Upper lobe of left lung (tissue), 6 donors: ENCODE measurements around the gene PPP3R1. TPM values are rescaled to one million over a fixed set of nuclear protein-coding genes. Genes with fewer than 3 reads are reported as not detected.
A peak's percentile ranks its signal among the peaks of the same experiment; 100 is the strongest.

Experiments used
- ATAC-seq, 2 donors: fragments of 200-7000 bp; cut with Tn5 transposase; one replicate each; pipeline ENCODE4 v1.9.1; 2022; ENCODE audit warnings: mild to moderate bottlenecking in 2 of 2, moderate library complexity in 2 of 2; ENCODE audit not compliant: low FRiP score in 2 of 2
- DNase-seq, 2 donors: peaks; one replicate each; pipeline ENCODE4 v3.0.0-alpha.2; 2019 to 2020
- H3K27ac ChIP-seq, 4 donors: fragments of 200-600 bp; sonication (generic); one replicate each; pipeline ENCODE4 v1.5.1; 2016 to 2019
- H3K27me3 ChIP-seq, 4 donors: fragments of 200-600 bp; sonication (generic); one replicate each; pipeline ENCODE4 v1.5.1; 2017 to 2019
- H3K36me3 ChIP-seq, 4 donors: fragments of 200-600 bp; sonication (generic); one replicate each; pipeline ENCODE4 v1.5.1; 2016 to 2019
- H3K4me1 ChIP-seq, 4 donors: fragments of 200-600 bp; sonication (generic); one replicate each; pipeline ENCODE4 v1.5.1; 2018 to 2019
- H3K4me3 ChIP-seq, 4 donors: fragments of 200-600 bp; sonication (generic); one replicate each; pipeline ENCODE4 v1.5.1; 2017 to 2019; ENCODE audit warnings: mild to moderate bottlenecking in 2 of 4, moderate library complexity in 1 of 4
- H3K9me3 ChIP-seq, 4 donors: fragments of 200-600 bp; sonication (generic); one replicate each; pipeline ENCODE4 v1.5.1; 2018 to 2019
- EP300 ChIP-seq, 4 donors: sonication (generic); formaldehyde crosslinking; IDR thresholded peaks; one replicate each; pipeline ENCODE4 v1.5.1; 2017; ENCODE audit warnings: antibody characterized with exemption in 4 of 4, control low read depth in 2 of 4
- POLR2A ChIP-seq, 4 donors: fragments of 450-650 bp; IDR thresholded peaks; one replicate each; pipeline ENCODE4 v1.5.1; 2016 to 2017; ENCODE audit warnings: antibody characterized with exemption in 4 of 4, mild to moderate bottlenecking in 2 of 4
- POLR2AphosphoS5 ChIP-seq, 2 donors: sonication (generic); formaldehyde crosslinking; IDR thresholded peaks; one replicate each; pipeline ENCODE4 v1.5.1; 2017; ENCODE audit warnings: antibody characterized with exemption in 2 of 2
- WGBS, 2 donors: methylation state at CpG; one replicate each; pipeline ENCODE4 v1.1.5; 2017 to 2018; 5-methylcytosine and 5-hydroxymethylcytosine counted together
- total RNA-seq, 6 donors: library from RNA; depleted of rRNA in 4 of 6; stranded (reverse); fragments of >200 nt in 4 of 6; gene quantifications; one replicate each; pipeline versions ENCODE4 v1.1.0 to v1.2.1, GENCODE V29; 2016 to 2021
- TF ChIP-seq, protein P1 (sequence below), 6 experiments: fragments of 450-650 bp in 4 of 6; fragments of 200-600 bp in 2 of 6; sonication (generic) in 2 of 6; IDR thresholded peaks; one replicate each; pipeline ENCODE4 v1.5.1; 2016 to 2019; ENCODE audit warnings: antibody characterized with exemption in 6 of 6
- donor health status: DM: no; HTN: no; CAD: no; lungs with moderate emphysema.
- donor health status: DM: no; HTN: yes; CAD: no; lungs with severe emphysema.

Gene PPP3R1
- 10 to 100 TPM; 14.7 to 56.6 (median 45.4) TPM for total RNA-seq

GRCh38 chr2:68252400-68253218 is at the start of gene PPP3R1:
Gene PPP3R1, minus strand, starts transcription at chr2:68252532. Its CDS starts 405 bp downstream, at chr2:68252127.
- Histone ChIP-seq H3K4me3 (peak within 1 kb of the TSS; percentile 59 to 91 (median 78)), H3K36me3 (no peaks in the 10 kb centered on the region), H3K9me3 (no peaks in the 10 kb centered on the region), H3K27me3 (no peaks in the 10 kb centered on the region), H3K27ac (peak within 1 kb of the TSS; percentile 95 to 99 (median 97)), H3K4me1 (peaks cover 35 to 55% (median 41%) of the 10 kb centered on the region in 4 donors)
- DNase-seq: peak; percentile 95 to 99
- 0 to 1% methylated on average over 51 to 53 of the region's 79 CpGs for WGBS, 2 donors
- peak in 2 of 4 donors; percentile 56 to 76 for TF ChIP-seq EP300 (IDR thresholded peaks at IDR 0.05)
- TF ChIP-seq POLR2AphosphoS5 (IDR thresholded peaks at IDR 0.05): peak; percentile 91 to 94
- peak in 3 of 4 donors; percentile 74 to 96 (median 86) for TF ChIP-seq POLR2A (IDR thresholded peaks at IDR 0.05)
- TF ChIP-seq, protein P1, sequence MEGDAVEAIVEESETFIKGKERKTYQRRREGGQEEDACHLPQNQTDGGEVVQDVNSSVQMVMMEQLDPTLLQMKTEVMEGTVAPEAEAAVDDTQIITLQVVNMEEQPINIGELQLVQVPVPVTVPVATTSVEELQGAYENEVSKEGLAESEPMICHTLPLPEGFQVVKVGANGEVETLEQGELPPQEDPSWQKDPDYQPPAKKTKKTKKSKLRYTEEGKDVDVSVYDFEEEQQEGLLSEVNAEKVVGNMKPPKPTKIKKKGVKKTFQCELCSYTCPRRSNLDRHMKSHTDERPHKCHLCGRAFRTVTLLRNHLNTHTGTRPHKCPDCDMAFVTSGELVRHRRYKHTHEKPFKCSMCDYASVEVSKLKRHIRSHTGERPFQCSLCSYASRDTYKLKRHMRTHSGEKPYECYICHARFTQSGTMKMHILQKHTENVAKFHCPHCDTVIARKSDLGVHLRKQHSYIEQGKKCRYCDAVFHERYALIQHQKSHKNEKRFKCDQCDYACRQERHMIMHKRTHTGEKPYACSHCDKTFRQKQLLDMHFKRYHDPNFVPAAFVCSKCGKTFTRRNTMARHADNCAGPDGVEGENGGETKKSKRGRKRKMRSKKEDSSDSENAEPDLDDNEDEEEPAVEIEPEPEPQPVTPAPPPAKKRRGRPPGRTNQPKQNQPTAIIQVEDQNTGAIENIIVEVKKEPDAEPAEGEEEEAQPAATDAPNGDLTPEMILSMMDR (IDR thresholded peaks at IDR 0.05): peak in 1 of 6 experiments; percentile 11
- ATAC-seq: peak; percentile 98

- Histone ChIP-seq H3K36me3 (no peaks in the 10 kb centered on the region), H3K4me3 (no peak overlapping the region), H3K27me3 (no peaks in the 10 kb centered on the region), H3K4me1 (peaks cover 0 to 17% (median 5%) of the 10 kb centered on the region in 4 donors), H3K9me3 (no peaks in the 10 kb centered on the region), H3K27ac (no peak overlapping the region)
- no peak for ATAC-seq
- no peak for TF ChIP-seq EP300 (IDR thresholded peaks at IDR 0.05)
- TF ChIP-seq, protein P1 (IDR thresholded peaks at IDR 0.05): no peak
- no peak for TF ChIP-seq POLR2A (IDR thresholded peaks at IDR 0.05)
- TF ChIP-seq POLR2AphosphoS5 (IDR thresholded peaks at IDR 0.05): no peak
- DNase-seq: no peak
Measured at GRCh38 chr2:68295516-68295915, 43.2 kb upstream of the PPP3R1 start.

GRCh38 chr2:68294913-68295312 is 42.6 kb upstream of the PPP3R1 start:
- H3K9me3 ChIP-seq: no peaks in the 10 kb centered on the region
- H3K36me3 ChIP-seq: no peaks in the 10 kb centered on the region
- H3K4me1 ChIP-seq: peaks cover 0 to 17% (median 5%) of the 10 kb centered on the region in 4 donors
- TF ChIP-seq, protein P1 (IDR thresholded peaks at IDR 0.05): no peak
- TF ChIP-seq POLR2AphosphoS5 (IDR thresholded peaks at IDR 0.05): no peak
- no peak for TF ChIP-seq EP300 (IDR thresholded peaks at IDR 0.05)
- no peak for TF ChIP-seq POLR2A (IDR thresholded peaks at IDR 0.05)
- WGBS, 2 donors: 35 to 45% methylated on average over 2 of the region's 2 CpGs
- H3K4me3 ChIP-seq: no peak overlapping the region
- H3K27ac ChIP-seq: no peak overlapping the region
- H3K27me3 ChIP-seq: no peaks in the 10 kb centered on the region
- ATAC-seq (no peak), DNase-seq (no peak)

- peaks cover 0 to 17% (median 5%) of the 10 kb centered on the region in 4 donors for H3K4me1 ChIP-seq
- no peak overlapping the region for H3K27ac ChIP-seq
- TF ChIP-seq POLR2A (IDR thresholded peaks at IDR 0.05) (no peak), POLR2AphosphoS5 (IDR thresholded peaks at IDR 0.05) (no peak), EP300 (IDR thresholded peaks at IDR 0.05) (no peak)
- TF ChIP-seq, protein P1 (IDR thresholded peaks at IDR 0.05): no peak
- DNase-seq (no peak), ATAC-seq (no peak)
- no peaks in the 10 kb centered on the region for H3K27me3 ChIP-seq
- WGBS, 2 donors: 94 to 97% methylated on average over 3 of the region's 3 CpGs
- no peaks in the 10 kb centered on the region for H3K36me3 ChIP-seq
- no peaks in the 10 kb centered on the region for H3K9me3 ChIP-seq
- H3K4me3 ChIP-seq: no peak overlapping the region
Measured at GRCh38 chr2:68294187-68294586, 41.9 kb upstream of the PPP3R1 start.
